Mammary epithelial cell (primary cell): ENCODE data around the gene PLEKHM3.

Source experiments
- CTCF ChIP-seq, 2 donors: IDR thresholded peaks in 1 of 2; conservative IDR thresholded peaks in 1 of 2; 2 replicates each; pipeline ENCODE4 v1.5.1; 2011 to 2012; ENCODE audit warnings: inconsistent platforms in 2 of 2, low read length in 2 of 2, mild to moderate bottlenecking in 2 of 2, control low read depth in 1 of 2, low read depth in 1 of 2; ENCODE audit not compliant: insufficient read depth in 1 of 2; ENCODE audit errors: extremely low read depth in 1 of 2
- EZH2 ChIP-seq: IDR thresholded peaks from 2 replicates; pipeline ENCODE4 v1.6.1; 2012; ENCODE audit warnings: low read length, inconsistent platforms, borderline replicate concordance

GRCh38 chr2:207784898-207785297, 240.4 kb downstream of the PLEKHM3 start:
- TF ChIP-seq CTCF (conservative IDR thresholded peaks at IDR 0.05 in 1 of 2, IDR thresholded peaks at IDR 0.05 in 1 of 2; ENCODE audit: extremely low read depth in 1 of 2, insufficient read depth in 1 of 2, low read depth in 1 of 2, low read length in 2 of 2) (no peak), EZH2 (no peak)
